ENCODE data around the gene FOXN3.

Gene FOXN3

GRCh38 chr14:89146274-89146673 lies 270.8 kb downstream of the FOXN3 start:
- DNase-seq (ENCODE audit: insufficient read length) (no peak), FAIRE-seq (no peak)
- TF ChIP-seq POLR2AphosphoS5 (IDR thresholded peaks at IDR 0.05; ENCODE audit: low read depth, low read length) (no peak), POLR2A (IDR thresholded peaks at IDR 0.05; ENCODE audit: low read depth, low read length) (no peak), TAF1 (IDR thresholded peaks at IDR 0.05; ENCODE audit: borderline replicate concordance, low read depth, low read length) (no peak)

- FAIRE-seq (no peak), DNase-seq (ENCODE audit: insufficient read length) (no peak)
- no peak for TF ChIP-seq POLR2A (IDR thresholded peaks at IDR 0.05; ENCODE audit: low read depth, low read length)
- TF ChIP-seq TAF1 (IDR thresholded peaks at IDR 0.05; ENCODE audit: borderline replicate concordance, low read depth, low read length), result no peak
- no peak for TF ChIP-seq POLR2AphosphoS5 (IDR thresholded peaks at IDR 0.05; ENCODE audit: low read depth, low read length)
Measured at GRCh38 chr14:89144642-89145041, 272.4 kb downstream of the FOXN3 start.

- no peak for TF ChIP-seq POLR2A (IDR thresholded peaks at IDR 0.05; ENCODE audit: low read depth, low read length)
- TF ChIP-seq POLR2AphosphoS5 (IDR thresholded peaks at IDR 0.05; ENCODE audit: low read depth, low read length), result no peak
- no peak for TF ChIP-seq TAF1 (IDR thresholded peaks at IDR 0.05; ENCODE audit: borderline replicate concordance, low read depth, low read length)
- no peak for DNase-seq (ENCODE audit: insufficient read length)
- FAIRE-seq, result no peak
Measured at GRCh38 chr14:89144066-89144465, 273.0 kb downstream of the FOXN3 start.

GRCh38 chr14:89143595-89143994 lies 273.4 kb downstream of the FOXN3 start:
- DNase-seq (ENCODE audit: insufficient read length) (no peak), FAIRE-seq (no peak)
- TF ChIP-seq POLR2AphosphoS5 (IDR thresholded peaks at IDR 0.05; ENCODE audit: low read depth, low read length) (no peak), POLR2A (IDR thresholded peaks at IDR 0.05; ENCODE audit: low read depth, low read length) (no peak), TAF1 (IDR thresholded peaks at IDR 0.05; ENCODE audit: borderline replicate concordance, low read depth, low read length) (no peak)

- DNase-seq (ENCODE audit: insufficient read length) (no peak), FAIRE-seq (no peak)
- TF ChIP-seq POLR2A (IDR thresholded peaks at IDR 0.05; ENCODE audit: low read depth, low read length), result no peak
- no peak for TF ChIP-seq TAF1 (IDR thresholded peaks at IDR 0.05; ENCODE audit: borderline replicate concordance, low read depth, low read length)
- TF ChIP-seq POLR2AphosphoS5 (IDR thresholded peaks at IDR 0.05; ENCODE audit: low read depth, low read length), result no peak
Measured at GRCh38 chr14:89142366-89142765, 274.7 kb downstream of the FOXN3 start.

GRCh38 chr14:89141862-89142261 lies 275.2 kb downstream of the FOXN3 start:
- no peak for FAIRE-seq
- TF ChIP-seq POLR2AphosphoS5 (IDR thresholded peaks at IDR 0.05; ENCODE audit: low read depth, low read length) (no peak), POLR2A (IDR thresholded peaks at IDR 0.05; ENCODE audit: low read depth, low read length) (no peak), TAF1 (IDR thresholded peaks at IDR 0.05; ENCODE audit: borderline replicate concordance, low read depth, low read length) (no peak)
- no peak for DNase-seq (ENCODE audit: insufficient read length)

GRCh38 chr14:89140326-89140725 lies 276.7 kb downstream of the FOXN3 start:
- no peak for DNase-seq (ENCODE audit: insufficient read length)
- FAIRE-seq, result no peak
- TF ChIP-seq POLR2AphosphoS5 (IDR thresholded peaks at IDR 0.05; ENCODE audit: low read depth, low read length), result no peak
- TF ChIP-seq POLR2A (IDR thresholded peaks at IDR 0.05; ENCODE audit: low read depth, low read length), result no peak
- no peak for TF ChIP-seq TAF1 (IDR thresholded peaks at IDR 0.05; ENCODE audit: borderline replicate concordance, low read depth, low read length)

- DNase-seq (ENCODE audit: insufficient read length), result no peak
- no peak for FAIRE-seq
- no peak for TF ChIP-seq TAF1 (IDR thresholded peaks at IDR 0.05; ENCODE audit: borderline replicate concordance, low read depth, low read length)
- no peak for TF ChIP-seq POLR2A (IDR thresholded peaks at IDR 0.05; ENCODE audit: low read depth, low read length)
- no peak for TF ChIP-seq POLR2AphosphoS5 (IDR thresholded peaks at IDR 0.05; ENCODE audit: low read depth, low read length)
Measured at GRCh38 chr14:89139404-89140247, 277.4 kb downstream of the FOXN3 start.

GRCh38 chr14:89138846-89139245 lies 278.2 kb downstream of the FOXN3 start:
- DNase-seq (ENCODE audit: insufficient read length) (no peak), FAIRE-seq (no peak)
- no peak for TF ChIP-seq POLR2AphosphoS5 (IDR thresholded peaks at IDR 0.05; ENCODE audit: low read depth, low read length)
- TF ChIP-seq TAF1 (IDR thresholded peaks at IDR 0.05; ENCODE audit: borderline replicate concordance, low read depth, low read length), result no peak
- no peak for TF ChIP-seq POLR2A (IDR thresholded peaks at IDR 0.05; ENCODE audit: low read depth, low read length)

GRCh38 chr14:89137526-89138163 lies 279.4 kb downstream of the FOXN3 start:
- DNase-seq (ENCODE audit: insufficient read length) (no peak), FAIRE-seq (no peak)
- TF ChIP-seq POLR2A (IDR thresholded peaks at IDR 0.05; ENCODE audit: low read depth, low read length) (no peak), POLR2AphosphoS5 (IDR thresholded peaks at IDR 0.05; ENCODE audit: low read depth, low read length) (no peak), TAF1 (IDR thresholded peaks at IDR 0.05; ENCODE audit: borderline replicate concordance, low read depth, low read length) (no peak)

- TF ChIP-seq TAF1 (IDR thresholded peaks at IDR 0.05; ENCODE audit: borderline replicate concordance, low read depth, low read length) (no peak), POLR2A (IDR thresholded peaks at IDR 0.05; ENCODE audit: low read depth, low read length) (no peak), POLR2AphosphoS5 (IDR thresholded peaks at IDR 0.05; ENCODE audit: low read depth, low read length) (no peak)
- DNase-seq (ENCODE audit: insufficient read length) (no peak), FAIRE-seq (no peak)
Measured at GRCh38 chr14:89136587-89136986, 280.4 kb downstream of the FOXN3 start.

- no peak for DNase-seq (ENCODE audit: insufficient read length)
- FAIRE-seq, result no peak
- TF ChIP-seq POLR2AphosphoS5 (IDR thresholded peaks at IDR 0.05; ENCODE audit: low read depth, low read length) (no peak), POLR2A (IDR thresholded peaks at IDR 0.05; ENCODE audit: low read depth, low read length) (no peak), TAF1 (IDR thresholded peaks at IDR 0.05; ENCODE audit: borderline replicate concordance, low read depth, low read length) (no peak)
Measured at GRCh38 chr14:89134640-89135039, 282.4 kb downstream of the FOXN3 start.

Measured in GM12892 (cell line).